HG03175 (cell line): ENCODE measurements around the gene MESD.

ENCODE experiments used
- ATAC-seq: cut with Tn5 transposase; IDR thresholded peaks from one replicate; pipeline ENCODE4 v1.9.1; 2021; ENCODE audit warnings: mild to moderate bottlenecking, moderate library complexity; ENCODE audit not compliant: unreplicated experiment

MESD gene

GRCh38 chr15:80989518-80990478, at the start of gene MESD:
MESD (minus strand) TSS chr15:80989819; CDS start chr15:80989791, 28 bp downstream.
- ATAC-seq, result peak; percentile 97

DNA sequence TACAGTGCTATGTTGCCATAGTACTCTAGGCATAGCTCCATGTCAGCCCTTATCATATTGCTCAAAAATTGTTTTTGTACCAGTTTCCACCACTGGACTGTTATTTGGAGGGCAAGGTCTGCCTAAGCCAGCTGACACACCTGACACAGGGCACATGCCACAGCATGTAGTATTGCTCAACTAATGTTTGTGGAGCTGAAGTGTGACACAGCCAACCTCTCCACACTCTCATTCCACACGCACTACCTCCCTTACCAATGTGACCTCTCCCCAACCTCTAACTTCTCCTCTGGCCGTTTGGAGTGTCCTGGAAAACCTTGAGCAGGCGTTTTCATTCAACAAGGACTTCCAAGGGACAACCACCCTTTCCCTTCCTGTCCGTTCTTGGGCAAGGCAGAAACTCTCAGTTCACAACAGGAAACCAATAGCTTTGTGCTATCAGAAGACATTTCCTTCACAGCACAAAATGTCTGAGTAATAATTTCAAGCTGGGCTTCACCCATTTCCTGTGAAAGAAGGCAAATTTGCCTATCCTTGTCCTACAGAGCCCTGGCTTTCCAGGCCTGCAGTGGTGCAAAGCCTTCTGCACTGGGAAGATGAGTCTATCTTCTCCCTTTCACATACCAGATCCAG, 49.5 kb upstream of the MESD start:
- ATAC-seq, result peak; percentile 49

GRCh38 chr15:81037952-81038743, 48.5 kb upstream of the MESD start:
- ATAC-seq, result no peak

- no peak for ATAC-seq
Observed at GRCh38 chr15:81033508-81033907, 43.9 kb upstream of the MESD start.

- no peak for ATAC-seq
Observed at GRCh38 chr15:81032818-81033217, 43.2 kb upstream of the MESD start.

- no peak for ATAC-seq
Observed at GRCh38 chr15:81032355-81032754, 42.7 kb upstream of the MESD start.

DNA sequence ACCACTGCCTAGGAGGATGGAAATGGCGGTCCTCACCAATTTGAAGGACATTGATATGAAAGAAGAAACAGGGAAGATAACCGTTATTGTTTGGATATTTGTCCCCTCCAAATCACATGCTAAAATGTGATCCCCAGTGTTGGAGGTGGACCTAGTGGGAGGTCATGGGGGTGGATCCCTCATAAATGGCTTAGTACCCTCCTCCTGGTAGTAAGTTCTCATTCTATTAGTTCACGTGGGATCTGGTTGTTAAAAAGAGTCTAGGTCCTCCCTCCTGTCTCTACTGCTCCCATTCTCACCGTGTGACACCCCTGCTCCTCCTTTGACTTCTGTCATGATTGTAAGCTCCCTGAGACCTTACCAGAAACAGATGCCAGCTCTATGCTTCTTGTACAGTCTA, 41.6 kb upstream of the MESD start:
- ATAC-seq, result no peak

- ATAC-seq, result no peak
Observed at GRCh38 chr15:81030301-81030750, 40.7 kb upstream of the MESD start.

DNA sequence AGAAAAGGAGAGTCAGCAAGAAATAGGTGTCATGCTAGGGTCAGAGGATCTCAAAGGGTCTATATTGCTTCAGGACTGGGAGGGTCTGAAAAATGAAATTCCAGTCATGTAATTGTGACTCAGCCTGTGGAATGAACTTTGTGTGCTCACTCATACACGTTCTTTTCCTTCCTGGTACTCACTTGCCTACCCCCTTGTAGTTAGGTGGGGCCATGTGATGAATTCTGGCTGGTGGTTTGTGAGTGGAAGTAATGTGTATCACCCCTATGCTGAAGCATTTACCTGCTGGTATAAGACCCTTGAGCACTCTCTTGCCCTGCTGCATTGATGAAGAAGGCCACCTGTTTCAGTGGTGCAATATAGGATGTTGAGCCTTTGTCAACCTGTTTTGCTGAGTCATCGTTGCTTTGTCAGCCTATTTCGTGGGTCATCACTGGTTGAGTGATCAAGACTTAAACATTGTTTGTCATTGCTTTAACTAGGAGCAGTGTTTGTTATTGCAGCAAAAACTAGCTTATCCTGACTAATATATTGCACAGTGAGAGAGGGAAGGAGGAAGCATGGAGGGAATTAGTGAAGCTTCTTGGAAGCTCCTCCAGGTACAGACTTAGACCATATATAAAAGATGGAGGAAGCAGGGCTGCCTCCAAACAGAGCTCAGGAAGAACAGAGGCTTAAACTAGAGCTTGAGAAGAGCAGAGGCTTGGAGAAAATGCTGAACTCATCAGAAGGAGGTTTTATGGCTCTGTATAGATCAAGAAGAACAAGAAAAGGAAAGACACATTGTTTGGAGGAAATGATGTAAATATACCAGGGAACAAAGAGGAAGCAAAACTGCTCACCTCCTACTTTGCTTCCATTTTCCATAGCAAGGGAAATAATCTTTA, 40.0 kb upstream of the MESD start:
- ATAC-seq, result no peak

DNA sequence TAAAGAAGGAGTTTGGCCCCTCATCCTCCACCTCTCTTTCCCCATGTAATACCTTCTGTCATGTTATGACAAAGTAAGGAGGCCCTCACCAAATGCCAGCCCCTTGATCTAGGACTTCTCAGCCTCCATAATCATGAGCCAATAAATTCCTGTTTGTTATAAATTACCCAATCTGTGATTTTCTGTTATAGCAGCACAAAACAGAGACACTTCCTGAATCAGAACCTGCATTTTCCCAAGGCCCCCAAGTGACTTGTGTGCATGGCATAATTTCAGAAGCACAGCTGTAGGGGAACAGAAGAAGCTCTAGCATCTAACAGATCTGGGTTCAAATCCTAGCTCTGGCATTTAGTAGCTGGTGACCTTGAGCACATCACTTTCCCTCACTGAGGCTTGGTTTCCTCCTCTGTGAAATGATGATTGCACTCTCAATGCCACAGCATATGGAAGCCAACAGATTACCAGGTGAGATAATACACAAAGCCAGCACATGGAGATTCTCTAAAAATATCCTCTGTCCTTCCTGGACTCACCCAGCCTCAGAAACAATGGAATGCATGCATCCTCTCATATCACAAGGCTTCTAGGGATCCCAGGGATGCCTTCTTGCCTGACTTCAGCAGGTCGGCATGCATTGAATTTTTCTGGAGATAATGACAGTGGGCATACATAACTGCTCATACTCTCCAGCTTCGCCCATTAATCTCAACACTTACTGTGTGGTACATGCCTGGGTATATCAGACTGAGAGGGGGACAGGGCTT, 37.4 kb upstream of the MESD start:
- no peak for ATAC-seq

DNA sequence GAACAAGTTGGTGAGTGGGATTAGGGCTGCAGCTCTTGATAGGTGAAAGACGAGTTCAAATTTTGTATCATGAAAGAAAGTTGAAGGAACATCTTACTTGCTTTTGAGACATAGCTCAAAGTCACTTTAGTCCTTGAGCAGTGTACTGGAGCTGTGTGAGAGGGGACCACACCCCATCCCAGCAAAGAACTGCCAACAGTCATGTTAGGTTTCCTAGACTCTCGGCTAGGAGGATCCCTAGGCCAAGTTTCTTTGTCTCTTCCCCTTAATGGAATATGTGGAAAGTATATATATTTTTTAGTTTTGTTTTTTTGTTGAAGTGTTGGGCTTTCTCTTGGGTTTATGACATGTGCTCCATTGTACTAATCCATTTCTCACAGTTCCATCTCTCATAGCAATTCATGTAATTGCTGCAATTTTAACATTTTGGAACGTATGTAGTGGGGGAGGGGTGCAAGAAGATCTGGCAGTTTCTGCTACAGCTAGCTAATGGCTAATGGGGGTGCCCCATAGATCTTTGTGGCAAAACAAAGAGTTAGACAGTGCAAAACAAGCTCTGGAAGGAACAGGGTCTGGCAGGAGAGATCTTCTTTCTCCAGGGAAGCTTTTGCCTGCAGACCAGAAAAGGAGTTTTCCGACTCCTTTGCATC, 36.2 kb upstream of the MESD start:
- no peak for ATAC-seq

DNA sequence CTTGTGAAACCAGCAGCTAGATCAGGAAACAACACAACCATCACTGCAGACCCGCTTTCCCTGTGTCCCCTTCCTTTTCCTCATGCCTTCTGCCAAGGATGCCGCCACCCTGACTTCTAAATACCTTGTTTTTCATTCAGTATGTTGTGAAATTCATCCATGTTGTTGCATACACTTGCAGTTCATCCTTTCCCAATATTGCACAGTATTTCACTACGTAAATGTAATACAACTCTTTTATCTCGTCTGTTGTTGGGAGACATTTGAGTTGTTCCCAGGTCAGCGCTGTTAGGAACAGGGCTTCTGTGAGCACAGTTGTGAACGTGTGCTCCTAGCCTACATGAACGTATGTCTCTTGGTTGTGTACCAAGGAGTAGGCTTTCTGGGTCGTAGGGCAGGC, 35.3 kb upstream of the MESD start:
- no peak for ATAC-seq

DNA sequence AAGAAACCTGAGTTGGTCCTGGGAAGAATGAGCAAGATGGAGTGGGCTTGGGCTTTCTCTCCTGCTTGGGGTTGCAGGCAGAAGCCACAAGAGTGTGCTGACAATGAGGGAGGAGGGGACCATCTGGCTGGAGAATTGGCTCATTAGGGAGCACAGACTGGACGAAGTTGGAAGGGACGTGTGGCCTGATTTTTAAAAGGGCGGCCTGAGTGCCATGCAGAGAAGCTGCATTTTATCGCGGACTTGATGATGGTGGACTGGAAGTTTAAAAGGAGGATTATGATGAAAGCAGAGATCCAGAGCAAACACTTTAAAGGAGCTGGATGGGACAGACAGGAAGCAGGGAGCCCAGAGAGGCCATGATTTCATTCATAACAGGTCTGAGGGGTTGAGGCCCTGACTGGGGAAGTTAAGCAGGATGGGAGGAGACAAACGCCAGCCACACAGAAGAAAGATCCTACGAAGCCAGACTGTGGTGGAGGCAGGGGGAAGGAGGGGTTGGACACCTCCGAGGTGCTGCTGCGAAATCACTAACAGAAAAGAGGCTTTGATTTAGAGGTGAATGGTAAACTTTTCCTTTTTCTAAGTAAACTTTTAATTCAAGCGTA, 34.8 kb upstream of the MESD start:
- no peak for ATAC-seq

- peak; percentile 93 for ATAC-seq
Observed at GRCh38 chr15:81023483-81024264, 34.1 kb upstream of the MESD start.

DNA sequence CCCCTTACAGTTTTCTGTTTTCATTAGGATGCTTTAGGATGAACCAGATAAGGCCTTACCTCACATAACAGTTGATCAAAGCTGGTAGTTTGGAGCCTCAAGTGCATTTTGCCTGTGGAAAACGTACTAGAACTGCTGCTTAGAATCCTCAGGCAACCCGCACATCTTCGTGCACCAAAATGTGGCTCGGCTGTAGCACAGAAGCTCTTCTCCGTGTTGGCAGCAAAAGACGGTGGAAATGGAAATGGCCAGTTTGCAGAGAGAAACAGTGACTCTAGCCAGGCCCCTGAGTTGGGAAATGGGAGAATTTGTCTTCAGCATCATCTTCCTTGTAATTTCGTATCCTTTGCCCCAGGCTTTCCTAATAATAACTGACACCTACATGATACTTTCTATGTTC, 31.7 kb upstream of the MESD start:
- ATAC-seq, result no peak

DNA sequence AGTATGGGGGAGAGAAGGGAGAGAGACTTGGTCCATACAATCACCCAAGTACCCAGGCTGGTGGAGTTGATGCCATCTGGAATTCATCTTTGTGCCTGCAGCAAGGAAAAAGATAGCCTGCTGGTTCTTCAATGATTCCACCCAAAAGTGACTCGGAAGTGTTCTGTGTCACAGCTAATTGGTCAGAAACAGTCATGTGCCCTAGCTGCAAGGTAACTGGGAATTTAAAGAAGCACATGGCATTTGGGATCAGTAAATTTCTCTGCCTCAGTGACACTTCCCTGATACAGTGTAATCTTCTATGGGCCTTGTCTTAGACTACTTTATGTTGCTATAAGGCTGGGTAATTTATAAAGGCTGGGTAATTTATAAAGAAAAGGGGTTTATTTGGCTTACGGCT, 28.6 kb upstream of the MESD start:
- ATAC-seq, result no peak

- no peak for ATAC-seq
Observed at GRCh38 chr15:81016489-81017068, 27.0 kb upstream of the MESD start.
